ENCODE measurements around the gene LYRM4. TPM values are rescaled to one million over a fixed set of nuclear protein-coding genes. Genes with fewer than 3 reads are reported as not detected.

LYRM4 gene
- total and polyA plus RNA-seq, 9 of the 15 experiments (the other 6 are each of a cell fraction or from before 2014, with no cell fraction given): 24.2 to 69.4 (median 41.8) TPM

GRCh38 chr6:5191222-5191621, 69.5 kb downstream of the LYRM4 start:
- Histone ChIP-seq H3K9me3 (replicated peaks; ENCODE audit: control insufficient read depth, insufficient read depth, low read depth, low read length) (no peaks in the 10 kb centered on the region; the same call in 1 of the 2 replicates), H2AFZ (ENCODE audit: low read depth, low read length) (no peak overlapping the region), H3K9ac (ENCODE audit: insufficient read depth in 1 of 2, low read depth in 2 of 2, low read length in 2 of 2) (no peak overlapping the region), H3K4me1 (replicated peaks in 1 of 2; ENCODE audit: control insufficient read depth in 2 of 2, insufficient read depth in 2 of 2, low read length in 2 of 2) (no peaks in the 10 kb centered on the region), H3K4me2 (ENCODE audit: insufficient read depth, low read length) (no peak overlapping the region), H3K27me3 (ENCODE audit: control insufficient read depth in 2 of 2, insufficient read depth in 2 of 2, low read length in 2 of 2) (no peaks in the 10 kb centered on the region), H3K9me1 (ENCODE audit: control insufficient read depth, insufficient read depth, low read length) (no peaks in the 10 kb centered on the region), H3K27ac (ENCODE audit: extremely low read depth, low read depth, low read length) (no peak overlapping the region), H3K4me3 (no peak overlapping the region), H3K79me2 (ENCODE audit: control insufficient read depth, insufficient read depth, low read length) (no peaks in the 10 kb centered on the region), H3K36me3 (ENCODE audit: control insufficient read depth, insufficient read depth, low read length) (no peaks in the 10 kb centered on the region; the same call in 2 of the 3 replicates), H4K20me1 (replicated peaks; ENCODE audit: control insufficient read depth, insufficient read depth, low read length) (no peaks in the 10 kb centered on the region)
- in situ Hi-C loops (cut with MboI): no loop called here
- FAIRE-seq (no peak), DNase-seq (ENCODE audit: extremely low read depth in 1 of 4, low spot score in 3 of 4) (no peak), ATAC-seq (no peak)
- TF ChIP-seq ZNF655 (CRISPR knock-in tag; IDR thresholded peaks at IDR 0.05): no peak
- BruUV-seq (replicated peaks): no TSS peak
- ChIA-PET CTCF (ENCODE audit: low intra/inter-chr PET ratio) (no interaction called here), POLR2A (interaction anchor here (0.5 to 1.2 kb wide), 4 partner anchors 11 to 57 kb away, joined by 3 to 4 read pairs (median 4); no protein-coding TSS in a partner anchor)
- WGBS (ENCODE audit: insufficient coverage, low coverage, missing lambda C conversion rate): 76% methylated on average over 6 of the region's 6 CpGs
- intact Hi-C loops (cut with micrococcal nuclease): no loop called here

- H2AFZ ChIP-seq (ENCODE audit: low read depth, low read length): no peak overlapping the region
- intact Hi-C loops (cut with micrococcal nuclease): no loop called here
- no peaks in the 10 kb centered on the region for H4K20me1 ChIP-seq (replicated peaks; ENCODE audit: control insufficient read depth, insufficient read depth, low read length)
- FAIRE-seq (no peak), ATAC-seq (no peak), DNase-seq (ENCODE audit: extremely low read depth in 1 of 4, low spot score in 3 of 4) (no peak)
- CTCF ChIA-PET (ENCODE audit: low intra/inter-chr PET ratio): no interaction called here
- no peak overlapping the region for H3K4me3 ChIP-seq
- H3K27me3 ChIP-seq (ENCODE audit: control insufficient read depth in 2 of 2, insufficient read depth in 2 of 2, low read length in 2 of 2): no peaks in the 10 kb centered on the region
- H3K36me3 ChIP-seq (ENCODE audit: control insufficient read depth, insufficient read depth, low read length): no peaks in the 10 kb centered on the region; the same call in 2 of the 3 replicates
- H3K4me2 ChIP-seq (ENCODE audit: insufficient read depth, low read length): no peak overlapping the region
- H3K9me3 ChIP-seq (replicated peaks; ENCODE audit: control insufficient read depth, insufficient read depth, low read depth, low read length): no peaks in the 10 kb centered on the region
- POLR2A ChIA-PET: interaction anchor here (1.0 to 1.2 kb wide), 2 partner anchors 14 to 34 kb away, joined by 3 to 4 read pairs; no protein-coding TSS in a partner anchor
- no peaks in the 10 kb centered on the region for H3K9me1 ChIP-seq (ENCODE audit: control insufficient read depth, insufficient read depth, low read length)
- in situ Hi-C loops (cut with MboI): no loop called here
- 68% methylated on average over 3 of the region's 3 CpGs for WGBS (ENCODE audit: insufficient coverage, low coverage, missing lambda C conversion rate)
- no TSS peak for BruUV-seq (replicated peaks)
- no peak overlapping the region for H3K9ac ChIP-seq (ENCODE audit: insufficient read depth in 1 of 2, low read depth in 2 of 2, low read length in 2 of 2)
- H3K27ac ChIP-seq (ENCODE audit: extremely low read depth, low read depth, low read length): no peak overlapping the region
- no peaks in the 10 kb centered on the region for H3K4me1 ChIP-seq (replicated peaks in 1 of 2; ENCODE audit: control insufficient read depth in 2 of 2, insufficient read depth in 2 of 2, low read length in 2 of 2)
- no peaks in the 10 kb centered on the region for H3K79me2 ChIP-seq (ENCODE audit: control insufficient read depth, insufficient read depth, low read length)
- TF ChIP-seq RREB1 (CRISPR knock-in tag; IDR thresholded peaks at IDR 0.05) (no peak), ZNF347 (CRISPR knock-in tag; IDR thresholded peaks at IDR 0.05; ENCODE audit: low read depth) (no peak), SRSF3 (IDR thresholded peaks at IDR 0.05; ENCODE audit: insufficient read depth, low read length) (no peak), CEBPB (tag; IDR thresholded peaks at IDR 0.05) (peak; percentile 84), CEBPG (CRISPR knock-in tag; IDR thresholded peaks at IDR 0.05) (0 out of 2 replicates have a peak, but pooled peaks have one; percentile 18), CEBPG (tag; conservative IDR thresholded peaks at IDR 0.05 in 1 of 2, IDR thresholded peaks at IDR 0.05 in 1 of 2) (peak; percentile 26 to 62; a peak in 3 of 4 replicates)
Observed at GRCh38 chr6:5190507-5190906, 70.2 kb downstream of the LYRM4 start.

Data from K562 (cell line).